ENCODE measurements around the gene DIAPH1.
A peak's percentile ranks its signal among the peaks of the same experiment; 100 is the strongest.

The DIAPH1 gene

GRCh38 chr5:141640051-141640415, 21.2 kb upstream of the DIAPH1 start:
- WGBS, 2 experiments = 87 to 90% methylated on average over 3 of the region's 3 CpGs

GRCh38 chr5:141639357-141640050, 20.7 kb upstream of the DIAPH1 start:
- no peak overlapping the region for H3K27ac ChIP-seq (ENCODE audit: insufficient read depth, low read depth, low read length, poor library complexity, severe bottlenecking)
- no peak overlapping the region for H3K4me3 ChIP-seq (ENCODE audit: insufficient read depth, low read depth, low read length)
- H3K27me3 ChIP-seq (ENCODE audit: control insufficient read depth, insufficient read depth, low read length, poor library complexity, severe bottlenecking) = peaks cover 21% of the 10 kb centered on the region
- no peaks in the 10 kb centered on the region for H3K9me3 ChIP-seq (ENCODE audit: control insufficient read depth, low read length)
- no peaks in the 10 kb centered on the region for H3K36me3 ChIP-seq (ENCODE audit: control insufficient read depth, insufficient read depth, low read length)
- WGBS, 2 experiments = 86 to 91% methylated on average over 12 of the region's 12 CpGs
- H3K4me1 ChIP-seq (ENCODE audit: control insufficient read depth, insufficient read depth, low read length) = peaks cover 4% of the 10 kb centered on the region

More at GRCh38 chr5:141640051-141640415, 21.2 kb upstream of the DIAPH1 start:
- no peaks in the 10 kb centered on the region for H3K9me3 ChIP-seq (ENCODE audit: control insufficient read depth, low read length)
- H3K4me1 ChIP-seq (ENCODE audit: control insufficient read depth, insufficient read depth, low read length) = peaks cover 4% of the 10 kb centered on the region
- H3K27me3 ChIP-seq (ENCODE audit: control insufficient read depth, insufficient read depth, low read length, poor library complexity, severe bottlenecking) = peaks cover 21% of the 10 kb centered on the region
- no peak overlapping the region for H3K4me3 ChIP-seq (ENCODE audit: insufficient read depth, low read depth, low read length)
- no peak overlapping the region for H3K27ac ChIP-seq (ENCODE audit: insufficient read depth, low read depth, low read length, poor library complexity, severe bottlenecking)
- H3K36me3 ChIP-seq (ENCODE audit: control insufficient read depth, insufficient read depth, low read length) = no peaks in the 10 kb centered on the region

- 95 to 100% methylated on average over 2 of the region's 2 CpGs for WGBS, 2 experiments
- no peak overlapping the region for H3K4me3 ChIP-seq (ENCODE audit: insufficient read depth, low read depth, low read length)
- H3K9me3 ChIP-seq (ENCODE audit: control insufficient read depth, low read length) = no peaks in the 10 kb centered on the region
- H3K4me1 ChIP-seq (ENCODE audit: control insufficient read depth, insufficient read depth, low read length) = peaks cover 4% of the 10 kb centered on the region
- peaks cover 21% of the 10 kb centered on the region for H3K27me3 ChIP-seq (ENCODE audit: control insufficient read depth, insufficient read depth, low read length, poor library complexity, severe bottlenecking)
- no peaks in the 10 kb centered on the region for H3K36me3 ChIP-seq (ENCODE audit: control insufficient read depth, insufficient read depth, low read length)
- H3K27ac ChIP-seq (ENCODE audit: insufficient read depth, low read depth, low read length, poor library complexity, severe bottlenecking) = no peak overlapping the region
These were observed 20.0 kb upstream of the DIAPH1 start for GRCh38 chr5:141638771-141639170.

DNA sequence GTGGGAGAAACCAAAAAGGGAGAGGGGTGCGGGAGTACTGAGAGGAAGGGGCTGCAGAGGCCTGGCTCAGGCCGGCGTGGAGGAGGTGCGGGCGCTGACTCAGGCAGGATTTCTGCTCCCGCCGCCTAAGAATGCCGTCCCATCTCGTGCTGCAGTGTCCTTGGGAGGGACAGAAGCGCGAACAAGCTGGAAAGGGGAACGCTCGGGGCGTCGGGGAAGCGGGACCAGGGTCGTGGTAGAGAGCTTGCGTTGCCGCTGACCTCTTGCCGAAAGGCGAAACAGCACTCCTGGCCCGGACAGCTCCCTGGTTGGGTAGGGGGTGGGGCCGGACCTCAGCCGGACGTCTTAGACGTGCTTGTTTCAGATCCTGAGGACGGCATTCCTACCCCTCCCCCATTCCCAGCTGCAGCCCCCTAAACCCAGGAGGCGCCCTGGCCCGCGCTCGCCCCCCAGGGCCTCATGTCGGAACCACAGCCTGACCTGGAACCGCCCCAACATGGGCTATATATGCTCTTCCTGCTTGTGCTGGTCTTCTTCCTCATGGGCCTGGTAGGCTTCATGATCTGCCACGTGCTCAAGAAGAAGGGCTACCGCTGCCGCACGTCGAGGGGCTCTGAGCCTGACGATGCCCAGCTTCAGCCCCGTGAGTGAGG, 19.1 kb upstream of the DIAPH1 start:
- H3K27ac ChIP-seq (ENCODE audit: insufficient read depth, low read depth, low read length, poor library complexity, severe bottlenecking) = no peak overlapping the region
- H3K9me3 ChIP-seq (ENCODE audit: control insufficient read depth, low read length) = no peaks in the 10 kb centered on the region
- no peaks in the 10 kb centered on the region for H3K36me3 ChIP-seq (ENCODE audit: control insufficient read depth, insufficient read depth, low read length)
- peaks cover 21% of the 10 kb centered on the region for H3K27me3 ChIP-seq (ENCODE audit: control insufficient read depth, insufficient read depth, low read length, poor library complexity, severe bottlenecking)
- peaks cover 4% of the 10 kb centered on the region for H3K4me1 ChIP-seq (ENCODE audit: control insufficient read depth, insufficient read depth, low read length)
- 8 to 9% methylated on average over 40 of the region's 40 CpGs for WGBS, 2 experiments
- peak overlapping the region; percentile 74 for H3K4me3 ChIP-seq (ENCODE audit: insufficient read depth, low read depth, low read length)

DNA sequence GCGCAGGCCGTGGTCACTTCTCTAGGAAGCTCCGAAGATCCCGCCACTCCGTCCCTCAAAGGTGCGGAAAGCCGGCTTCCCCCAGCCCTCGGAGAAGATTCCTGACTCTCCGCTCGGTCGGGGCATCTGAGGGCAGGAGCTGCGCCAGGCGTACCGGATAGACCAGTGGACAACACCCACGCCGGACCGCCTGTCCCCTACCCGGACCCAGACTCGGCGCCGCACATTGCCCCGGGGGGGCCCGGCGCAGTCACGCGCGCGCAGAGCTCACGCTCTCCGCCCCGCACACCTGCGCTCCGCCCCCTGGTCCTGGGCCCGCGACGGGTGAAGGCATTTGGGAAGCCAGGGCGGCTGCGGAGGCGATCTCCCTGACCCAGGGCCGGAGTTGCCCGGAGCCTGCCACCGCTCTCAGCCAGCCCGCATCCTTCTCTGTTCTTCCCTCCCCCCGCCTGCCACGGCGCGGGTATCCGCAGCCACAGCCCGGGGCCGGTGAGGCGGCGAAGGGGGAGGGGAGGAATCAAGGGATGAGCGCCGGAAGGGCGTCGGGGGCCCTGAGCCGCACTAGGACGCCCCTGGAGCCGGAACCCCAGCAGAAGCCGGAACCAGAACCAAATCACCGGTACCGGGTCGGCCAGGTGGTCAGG, 18.4 kb upstream of the DIAPH1 start:
- WGBS, 2 experiments = 1% methylated on average over 62 to 63 of the region's 63 CpGs
- no peak overlapping the region for H3K27ac ChIP-seq (ENCODE audit: insufficient read depth, low read depth, low read length, poor library complexity, severe bottlenecking)

DNA sequence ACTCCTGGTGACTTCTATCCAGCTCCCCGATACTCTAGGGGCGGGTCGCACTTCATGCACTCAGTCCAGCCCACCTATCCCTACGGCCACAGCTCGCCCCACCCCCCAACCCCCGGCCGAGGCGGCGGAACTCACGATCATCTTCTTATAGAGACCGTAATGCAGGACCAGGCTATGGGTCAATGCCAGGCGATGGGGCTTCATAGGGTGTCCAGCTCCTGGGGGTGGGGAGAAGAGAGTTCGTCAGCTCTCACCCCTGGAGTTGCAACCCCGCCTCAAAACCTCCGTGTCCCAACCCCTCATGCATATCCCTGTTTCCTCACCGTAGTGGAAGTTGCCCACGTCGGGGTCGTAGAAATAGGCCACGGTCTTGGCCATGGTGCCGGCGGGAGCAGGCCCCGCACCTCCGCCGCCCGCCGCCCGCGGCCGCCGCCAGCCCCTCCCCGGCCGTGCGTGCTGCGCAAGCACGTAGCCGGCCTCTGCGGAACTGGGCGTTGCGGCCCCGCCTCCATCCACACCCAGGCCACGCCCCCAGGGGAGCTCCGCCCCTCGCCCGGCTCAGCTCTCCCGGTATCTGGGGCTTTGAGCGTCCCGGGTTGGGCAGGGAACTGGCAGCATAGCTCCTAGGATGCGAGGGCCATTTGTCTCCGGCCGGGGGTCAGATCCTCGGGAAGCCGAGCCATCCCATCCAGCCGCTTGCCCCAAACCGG, 17.8 kb upstream of the DIAPH1 start, which contains the start of the genes HDAC3 and RELL2:
TSS of gene HDAC3 (minus strand) at position 437 of the 710 bp plus-strand sequence. CDS start at position 378, 59 bp downstream.
TSS of gene RELL2 (plus strand) at position 585 of the 710 bp plus-strand sequence. CDS start 1,229 bp downstream, outside the sequence.
- WGBS, 2 experiments = 0% methylated on average over 55 of the region's 55 CpGs
- peaks cover 4% of the 10 kb centered on the region for H3K4me1 ChIP-seq (ENCODE audit: control insufficient read depth, insufficient read depth, low read length)
- no peaks in the 10 kb centered on the region for H3K36me3 ChIP-seq (ENCODE audit: control insufficient read depth, insufficient read depth, low read length)

More for the DNA sequence above, 18.4 kb upstream of the DIAPH1 start:
- Histone ChIP-seq H3K36me3 (ENCODE audit: control insufficient read depth, insufficient read depth, low read length) (no peaks in the 10 kb centered on the region), H3K27me3 (ENCODE audit: control insufficient read depth, insufficient read depth, low read length, poor library complexity, severe bottlenecking) (peaks cover 21% of the 10 kb centered on the region), H3K9me3 (ENCODE audit: control insufficient read depth, low read length) (no peaks in the 10 kb centered on the region), H3K4me1 (ENCODE audit: control insufficient read depth, insufficient read depth, low read length) (peaks cover 4% of the 10 kb centered on the region), H3K4me3 (ENCODE audit: insufficient read depth, low read depth, low read length) (peak overlapping the region; percentile 74)

GRCh38 chr5:141636106-141636412, 17.3 kb upstream of the DIAPH1 start:
- Histone ChIP-seq H3K27me3 (ENCODE audit: control insufficient read depth, insufficient read depth, low read length, poor library complexity, severe bottlenecking) (peaks cover 21% of the 10 kb centered on the region), H3K9me3 (ENCODE audit: control insufficient read depth, low read length) (no peaks in the 10 kb centered on the region), H3K36me3 (ENCODE audit: control insufficient read depth, insufficient read depth, low read length) (no peaks in the 10 kb centered on the region), H3K4me1 (ENCODE audit: control insufficient read depth, insufficient read depth, low read length) (peaks cover 4% of the 10 kb centered on the region), H3K27ac (ENCODE audit: insufficient read depth, low read depth, low read length, poor library complexity, severe bottlenecking) (no peak overlapping the region), H3K4me3 (ENCODE audit: insufficient read depth, low read depth, low read length) (peak overlapping the region; percentile 74)
- 15 to 18% methylated on average over 4 of the region's 4 CpGs for WGBS, 2 experiments

More for the DNA sequence above, 17.8 kb upstream of the DIAPH1 start, which contains the start of the genes HDAC3 and RELL2:
- Histone ChIP-seq H3K27me3 (ENCODE audit: control insufficient read depth, insufficient read depth, low read length, poor library complexity, severe bottlenecking) (peaks cover 21% of the 10 kb centered on the region), H3K4me3 (ENCODE audit: insufficient read depth, low read depth, low read length) (peak within 1 kb of the TSS; percentile 74), H3K27ac (ENCODE audit: insufficient read depth, low read depth, low read length, poor library complexity, severe bottlenecking) (no peak within 1 kb of the TSS), H3K9me3 (ENCODE audit: control insufficient read depth, low read length) (no peaks in the 10 kb centered on the region)

DNA sequence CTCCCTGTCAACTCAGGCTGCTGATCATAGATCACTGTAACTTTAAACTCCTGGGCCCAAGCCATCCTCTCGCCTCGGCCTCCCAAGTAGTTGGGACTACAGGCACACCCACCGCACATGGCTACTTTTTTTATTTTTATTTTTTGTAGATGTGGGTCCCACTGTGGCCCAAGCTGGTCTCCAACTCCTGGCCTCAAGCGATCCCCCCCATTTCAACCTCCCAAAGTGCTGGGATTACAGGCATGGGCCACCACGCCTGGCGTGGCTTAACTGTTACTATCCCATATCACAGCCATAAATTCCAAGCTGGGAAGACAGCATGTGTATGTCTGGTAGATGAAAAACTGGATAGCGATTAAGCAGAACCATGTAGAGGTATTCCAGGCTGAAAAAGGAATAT, 16.8 kb upstream of the DIAPH1 start:
- Histone ChIP-seq H3K9me3 (ENCODE audit: control insufficient read depth, low read length) (no peaks in the 10 kb centered on the region), H3K27me3 (ENCODE audit: control insufficient read depth, insufficient read depth, low read length, poor library complexity, severe bottlenecking) (peaks cover 21% of the 10 kb centered on the region), H3K4me1 (ENCODE audit: control insufficient read depth, insufficient read depth, low read length) (peaks cover 4% of the 10 kb centered on the region), H3K36me3 (ENCODE audit: control insufficient read depth, insufficient read depth, low read length) (no peaks in the 10 kb centered on the region), H3K27ac (ENCODE audit: insufficient read depth, low read depth, low read length, poor library complexity, severe bottlenecking) (no peak overlapping the region), H3K4me3 (ENCODE audit: insufficient read depth, low read depth, low read length) (peak overlapping the region; percentile 74)
- 87 to 88% methylated on average over 7 of the region's 7 CpGs for WGBS, 2 experiments

- Histone ChIP-seq H3K36me3 (ENCODE audit: control insufficient read depth, insufficient read depth, low read length) (no peaks in the 10 kb centered on the region), H3K4me3 (ENCODE audit: insufficient read depth, low read depth, low read length) (no peak overlapping the region), H3K27ac (ENCODE audit: insufficient read depth, low read depth, low read length, poor library complexity, severe bottlenecking) (no peak overlapping the region), H3K27me3 (ENCODE audit: control insufficient read depth, insufficient read depth, low read length, poor library complexity, severe bottlenecking) (peaks cover 21% of the 10 kb centered on the region), H3K9me3 (ENCODE audit: control insufficient read depth, low read length) (no peaks in the 10 kb centered on the region), H3K4me1 (ENCODE audit: control insufficient read depth, insufficient read depth, low read length) (peaks cover 4% of the 10 kb centered on the region)
- WGBS, 2 experiments = 89 to 93% methylated on average over 6 of the region's 6 CpGs
These were observed 15.9 kb upstream of the DIAPH1 start for GRCh38 chr5:141634720-141635119.

Measured in ectodermal cell (in vitro differentiated cells).